Tongue (tissue), 2 donors: ENCODE data around the gene AP1M1. TPM values are rescaled to one million over a fixed set of nuclear protein-coding genes. Genes with fewer than 3 reads are reported as not detected.
"Not testable (repeated sequence)": the region's sequence is repeated elsewhere in the genome, so short reads cannot be mapped to it uniquely, and the experiment has no call there.

Source experiments
- DNase-seq: peaks from one replicate; pipeline ENCODE4 v3.0.0-alpha.2; 2015
- total RNA-seq: library from RNA; depleted of rRNA; stranded (reverse); fragments of >200 nt; gene quantifications from one replicate; pipeline ENCODE4 v1.2.3, GENCODE V29; 2014

The AP1M1 gene
- total RNA-seq, result 36.8 TPM

DNA sequence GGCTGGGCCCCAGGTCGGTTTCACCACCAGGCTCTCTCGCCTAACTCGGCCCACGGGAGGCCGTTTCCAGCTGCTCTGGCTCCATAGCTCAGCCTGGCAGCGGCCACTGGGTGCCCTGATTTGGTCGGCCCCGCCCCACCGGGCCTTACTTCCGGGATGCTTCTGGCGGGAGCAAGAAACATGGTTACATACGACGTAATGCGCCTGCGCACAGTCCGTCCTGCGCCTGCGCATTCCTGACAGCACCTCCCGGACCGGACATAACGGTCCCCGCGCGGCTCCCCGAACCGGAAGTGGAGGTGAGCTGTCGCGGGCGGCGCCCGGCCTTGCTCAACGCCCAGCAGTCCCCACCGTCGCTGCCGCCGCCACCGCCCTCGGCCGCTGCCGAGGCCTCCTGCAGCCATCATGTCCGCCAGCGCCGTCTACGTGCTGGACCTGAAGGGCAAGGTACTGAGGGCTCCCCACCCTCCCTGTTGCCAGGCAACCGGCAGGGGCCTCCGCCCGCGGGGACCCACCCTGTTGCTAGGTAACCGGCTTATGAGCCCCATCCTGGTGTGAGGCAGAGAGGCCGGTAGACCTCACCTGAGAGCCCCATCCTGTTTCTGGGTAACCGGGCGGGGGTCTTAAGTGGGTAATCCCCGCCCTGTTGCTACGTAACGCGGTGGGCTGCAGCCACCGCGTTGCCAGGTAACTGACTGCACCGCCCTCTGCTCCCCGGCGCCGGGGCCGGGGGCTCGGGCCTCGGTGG, at the start of gene AP1M1:
AP1M1 (plus strand) TSS at position 290 of the 748 bp plus-strand sequence; CDS start at position 406, 116 bp downstream.
- peak; percentile 99 for DNase-seq

DNA sequence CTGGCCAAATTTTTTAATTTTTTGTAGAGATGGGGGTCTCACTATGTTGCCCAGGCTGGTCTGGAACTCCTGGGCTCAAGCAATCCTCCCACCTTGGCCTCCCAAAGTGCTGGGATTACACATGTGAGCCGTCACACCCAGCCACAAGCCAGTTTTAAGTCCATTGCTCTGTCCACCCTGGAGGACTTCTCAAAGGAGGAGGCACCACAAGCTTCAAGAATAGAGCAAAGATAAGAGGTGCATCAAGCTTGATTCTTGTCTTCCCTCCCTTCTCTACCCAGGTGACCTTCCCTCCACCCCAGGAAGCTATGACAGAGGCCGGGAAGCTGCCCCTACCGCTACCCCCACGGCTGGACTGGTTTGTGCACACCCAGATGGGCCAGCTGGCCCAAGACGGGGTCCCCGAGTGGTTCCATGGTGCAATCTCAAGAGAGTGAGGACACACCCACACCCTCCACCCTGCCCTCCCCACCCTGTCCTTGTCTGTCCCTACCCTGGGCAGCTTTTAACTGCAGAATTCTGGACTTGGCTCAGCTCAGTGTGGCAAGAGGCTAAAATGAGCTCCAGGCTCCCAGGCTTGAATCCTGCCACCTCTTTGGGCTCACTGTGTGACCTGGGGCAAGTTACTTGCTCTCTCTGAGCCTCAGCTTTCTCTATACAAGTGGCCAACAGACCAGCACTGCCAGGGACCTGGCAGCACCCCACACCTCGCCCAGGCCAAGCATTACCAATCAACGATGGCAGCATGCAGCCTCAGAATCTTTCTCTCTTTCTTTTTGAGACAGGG, 49.1 kb upstream of the AP1M1 start:
- no peak for DNase-seq

DNA sequence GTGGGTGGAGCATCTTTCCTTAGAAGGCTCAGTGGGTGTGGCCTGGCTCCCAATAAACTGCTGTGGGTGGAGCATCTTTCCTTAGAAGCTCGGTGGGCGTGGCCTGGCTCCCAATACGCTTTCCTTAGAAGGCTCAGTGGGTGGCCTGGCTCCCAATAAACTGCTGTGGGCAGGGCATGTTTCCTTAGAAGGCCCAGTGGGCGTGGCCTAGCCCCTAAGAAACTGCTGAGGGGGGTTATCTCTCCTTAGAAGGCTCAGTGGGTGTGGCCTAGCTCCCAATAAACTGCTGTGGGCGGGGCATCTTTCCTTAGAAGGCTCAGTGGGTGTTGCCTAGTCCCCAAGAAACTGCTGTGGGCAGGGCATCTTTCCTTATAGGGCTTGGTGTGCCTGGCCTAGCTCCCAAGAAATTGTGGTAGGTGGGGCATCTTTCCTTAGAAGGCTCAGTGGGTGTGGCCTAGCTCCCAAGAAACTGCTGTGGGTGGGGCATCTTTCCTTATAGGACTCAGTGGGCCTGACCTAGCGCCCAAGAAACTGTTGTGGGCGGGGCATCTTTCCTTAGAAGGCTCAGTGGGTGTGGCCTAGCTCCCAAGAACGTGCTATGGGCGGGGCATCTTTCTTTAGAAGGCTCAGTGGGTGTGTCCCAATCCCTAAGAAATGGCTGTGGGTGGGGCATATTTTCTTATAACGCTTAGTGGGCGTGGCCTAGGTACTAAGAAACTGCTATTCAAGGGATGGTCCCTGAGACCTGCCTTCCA, 44.0 kb upstream of the AP1M1 start:
- no peak for DNase-seq

DNA sequence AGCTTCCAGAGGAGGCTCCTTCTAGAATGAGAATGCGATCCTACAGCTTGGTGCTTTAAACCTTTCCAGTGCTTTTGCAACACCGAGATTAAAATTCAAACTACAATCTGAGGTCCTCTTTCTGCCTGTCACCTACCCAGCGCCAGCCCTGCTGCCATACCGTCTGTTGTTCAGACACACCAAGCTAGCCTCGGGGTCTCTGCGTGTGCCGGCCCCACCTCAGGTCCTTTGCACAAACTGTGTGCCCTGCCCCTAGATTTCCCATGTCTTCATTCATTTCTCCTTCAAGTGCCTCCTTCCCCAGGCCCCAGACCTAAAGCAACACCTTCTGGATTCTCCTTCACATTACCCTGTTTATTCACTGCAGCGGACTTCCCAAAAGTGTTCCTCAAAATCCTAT, 43.2 kb upstream of the AP1M1 start:
- DNase-seq, result no peak

DNA sequence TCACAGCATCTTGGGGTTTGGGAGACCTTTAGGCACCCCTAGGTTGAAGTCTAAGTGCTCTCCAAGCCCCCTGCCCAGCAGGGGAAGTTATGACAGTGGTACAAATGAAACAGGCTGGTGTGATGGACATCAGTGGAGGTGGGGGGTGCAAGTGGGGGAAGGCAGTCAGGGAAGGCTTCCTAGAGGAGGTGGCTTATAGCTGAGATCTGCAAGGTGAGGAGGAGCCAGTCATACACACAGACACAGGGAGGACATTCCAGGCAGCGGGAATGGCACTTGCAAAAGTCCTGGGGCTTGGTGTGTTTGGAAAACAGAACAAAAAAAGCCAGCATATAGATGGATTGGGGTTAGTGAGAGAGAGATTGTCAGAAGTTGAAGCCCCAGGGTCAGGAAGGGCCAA, 42.6 kb upstream of the AP1M1 start:
- no peak for DNase-seq

DNA sequence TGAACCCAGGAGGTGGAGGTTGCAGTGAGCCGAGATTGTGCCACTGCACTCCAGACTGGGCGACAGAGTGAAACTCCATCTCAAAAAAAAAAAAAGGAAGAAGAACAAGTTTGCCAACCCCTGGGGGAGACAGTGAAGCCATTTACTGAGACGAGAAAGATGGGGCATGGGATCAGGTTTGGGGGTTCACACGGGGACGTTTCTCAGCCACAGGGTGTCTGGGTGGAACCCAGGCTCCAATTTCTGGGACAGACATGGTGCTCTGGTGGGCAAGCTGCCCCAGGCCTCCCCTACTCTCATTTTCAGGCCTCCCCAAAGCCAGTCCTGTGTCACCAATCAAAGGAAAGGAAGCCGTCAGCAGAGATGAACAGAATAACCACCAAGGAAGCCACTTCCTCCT, 40.8 kb upstream of the AP1M1 start:
- DNase-seq, result no peak

DNA sequence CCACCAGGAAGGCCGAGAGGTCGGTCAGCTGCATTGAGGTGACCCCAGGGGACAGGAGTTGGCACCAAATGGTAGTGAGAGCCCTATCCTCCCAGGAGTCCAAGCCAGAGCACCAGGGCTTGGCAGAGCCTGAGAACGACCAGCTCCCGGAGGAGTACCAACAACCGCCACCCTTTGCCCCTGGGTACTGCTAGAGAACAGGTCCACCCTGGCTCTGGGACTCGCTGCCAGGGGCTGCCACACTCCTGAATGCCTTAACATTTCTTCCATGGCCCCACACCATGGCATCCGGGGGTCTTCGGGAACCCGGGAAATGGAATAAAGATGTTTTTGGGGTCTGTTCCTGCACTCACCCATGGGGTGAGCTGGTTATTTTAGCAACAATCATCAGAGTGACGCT, 40.1 kb upstream of the AP1M1 start:
- DNase-seq, result no peak

DNA sequence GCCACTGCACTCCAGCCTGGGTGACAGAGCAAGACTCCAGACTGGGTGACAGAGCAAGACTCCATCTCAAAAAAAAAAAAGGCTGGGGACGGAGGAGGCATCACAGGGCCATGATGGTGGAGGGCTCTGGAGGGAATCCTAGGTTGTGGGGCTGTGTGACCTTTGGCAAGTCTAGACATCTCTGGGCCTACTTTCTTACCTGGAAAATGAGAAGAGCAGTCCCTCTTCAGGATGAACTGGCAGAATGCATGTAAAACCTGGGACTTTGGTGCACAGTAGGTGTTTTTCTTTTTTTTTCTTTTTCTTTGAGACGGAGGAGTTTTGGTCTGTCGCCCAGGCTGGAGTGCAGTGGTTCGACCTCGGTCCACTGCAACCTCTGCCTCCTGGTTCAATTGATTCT, 38.1 kb upstream of the AP1M1 start:
- no peak for DNase-seq

DNA sequence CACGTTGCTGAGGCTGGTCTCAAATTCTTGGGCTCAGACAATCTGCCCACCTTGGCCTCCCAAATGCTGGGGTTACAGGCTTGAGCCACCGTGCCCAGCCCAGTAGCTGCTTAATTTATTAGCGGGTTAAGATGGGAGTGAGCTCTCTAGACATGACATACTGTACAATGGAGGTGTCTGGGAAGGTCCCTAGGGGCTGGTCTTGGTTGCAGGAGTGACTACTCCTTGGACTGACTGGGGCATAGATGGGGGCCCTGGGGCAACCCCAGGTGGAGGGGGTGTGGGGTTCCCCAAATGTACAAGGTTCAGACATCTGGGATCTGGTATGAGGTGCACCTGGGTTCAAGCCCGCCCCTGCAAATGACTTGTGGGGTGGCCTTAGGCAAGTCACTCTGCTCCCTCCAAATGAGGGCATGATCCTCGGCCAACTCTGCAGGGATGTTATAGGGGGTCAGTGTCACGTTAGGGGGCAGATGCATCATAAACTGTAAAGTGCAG, 37.2 kb upstream of the AP1M1 start:
- no peak for DNase-seq

DNA sequence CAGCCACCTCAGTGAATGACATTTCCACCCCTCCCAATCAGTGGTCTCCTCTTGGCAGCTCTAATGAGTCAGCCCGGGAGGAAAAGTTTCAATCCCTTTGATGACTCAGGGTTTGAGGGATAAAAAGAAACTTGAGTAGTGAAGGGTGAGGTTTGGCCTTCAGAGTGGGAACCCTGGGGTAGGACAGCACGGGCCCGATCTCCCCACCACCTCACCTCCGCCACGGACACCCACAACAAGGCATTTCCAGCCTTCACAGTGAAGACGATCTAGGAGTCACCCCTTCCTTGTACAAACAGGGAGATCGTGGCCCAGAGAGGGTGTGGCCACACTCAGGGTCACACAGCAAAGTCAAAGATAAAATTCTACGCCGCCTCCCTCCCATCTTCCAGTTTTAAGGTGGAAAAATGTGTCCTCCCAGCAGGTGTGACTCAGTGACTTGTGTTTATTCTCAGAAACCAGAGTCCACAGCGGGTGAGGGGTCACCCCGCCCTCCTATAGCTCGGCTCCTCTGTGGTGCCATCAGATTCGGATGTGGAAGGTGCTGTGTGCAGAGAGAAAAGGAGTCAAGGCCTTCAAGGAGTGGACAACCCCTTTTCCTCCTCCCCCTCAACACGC, 36.7 kb upstream of the AP1M1 start:
- DNase-seq, result no peak

DNA sequence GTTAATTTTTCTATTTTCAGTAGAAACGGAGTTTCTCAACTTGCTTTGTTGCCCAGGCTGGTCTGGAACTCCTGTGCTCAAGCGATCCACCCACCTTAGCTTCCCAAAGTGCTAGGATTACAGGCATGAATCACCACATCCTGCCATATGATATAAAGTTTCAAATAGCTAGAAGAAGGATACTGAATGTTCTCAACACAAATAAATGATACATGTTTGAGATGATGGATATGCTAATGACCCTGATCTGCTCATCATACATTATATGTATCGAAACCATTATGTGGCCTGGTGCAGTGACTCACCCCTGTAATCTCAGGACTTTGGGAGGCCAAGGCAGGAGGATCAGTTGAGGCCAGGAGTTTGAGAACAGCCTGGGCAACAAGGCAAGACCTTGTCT, 35.9 kb upstream of the AP1M1 start:
- no peak for DNase-seq

DNA sequence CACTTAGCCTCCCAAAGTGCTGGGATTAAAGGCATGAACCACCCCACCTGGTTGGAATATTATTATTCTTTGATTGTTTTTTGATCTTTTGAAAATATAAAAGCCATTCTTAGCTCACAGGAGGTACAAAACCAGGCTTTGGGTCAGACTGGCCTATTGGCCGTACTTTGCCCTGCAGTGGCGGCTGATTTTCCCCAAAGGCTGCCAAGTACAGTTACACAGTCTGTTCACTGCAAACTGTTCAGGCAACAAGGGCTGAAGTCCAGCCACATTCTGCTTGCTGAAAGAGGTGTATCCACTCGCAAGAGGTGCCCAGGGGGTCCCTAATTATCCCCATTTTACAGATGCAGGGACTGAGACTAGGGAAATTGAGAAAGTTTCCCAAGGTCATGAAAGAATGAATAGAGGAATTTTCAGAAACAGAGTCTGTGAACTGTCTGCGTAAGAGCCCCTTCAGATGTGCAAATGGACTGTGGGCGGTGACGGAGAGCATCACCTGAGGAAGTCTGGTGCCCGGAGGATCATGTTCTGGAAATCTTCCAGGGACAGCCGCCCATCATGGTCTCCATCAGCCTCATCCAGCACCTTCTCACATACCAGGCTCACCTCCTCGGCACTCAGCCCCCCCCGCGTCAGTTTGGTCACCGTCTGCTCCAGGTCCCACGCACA, 33.4 kb upstream of the AP1M1 start:
- DNase-seq, result no peak

DNA sequence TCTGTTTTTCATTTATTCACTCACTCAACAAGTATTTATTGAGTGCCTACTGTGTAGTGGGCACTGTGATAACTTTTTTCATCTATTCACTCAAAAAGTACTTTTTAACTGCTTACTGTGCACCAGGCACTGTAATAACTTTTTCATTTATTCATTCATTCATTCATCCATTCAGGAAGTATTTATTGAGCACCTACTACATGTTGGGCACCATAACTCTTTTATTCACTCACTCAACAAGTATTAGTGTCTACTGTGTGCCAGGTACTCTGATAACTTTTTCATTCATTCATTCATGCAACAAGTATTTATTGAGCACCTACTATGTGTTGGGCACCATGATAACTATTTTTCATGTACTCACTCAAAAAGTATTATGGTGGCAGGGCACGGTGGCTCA, 31.3 kb upstream of the AP1M1 start:
- DNase-seq, result no peak

DNA sequence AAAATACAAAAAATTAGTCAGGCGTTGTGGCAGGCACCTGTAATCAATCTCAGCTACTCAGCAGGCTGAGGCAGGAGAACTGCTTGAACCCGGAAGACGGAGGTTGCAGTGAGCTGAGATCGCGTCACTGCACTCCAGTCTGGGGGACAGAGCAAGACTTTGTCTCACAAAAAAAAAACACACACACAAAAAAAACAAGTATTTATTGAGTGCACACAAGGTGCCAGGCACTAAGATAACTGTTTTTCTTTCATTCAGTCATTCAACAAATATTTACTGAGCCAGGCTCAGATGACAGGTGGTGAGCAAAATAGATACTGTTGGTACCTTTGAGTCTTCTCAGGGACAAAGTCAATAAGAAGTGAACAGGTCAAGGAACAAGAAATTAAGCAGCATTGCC, 30.7 kb upstream of the AP1M1 start:
- no peak for DNase-seq

DNA sequence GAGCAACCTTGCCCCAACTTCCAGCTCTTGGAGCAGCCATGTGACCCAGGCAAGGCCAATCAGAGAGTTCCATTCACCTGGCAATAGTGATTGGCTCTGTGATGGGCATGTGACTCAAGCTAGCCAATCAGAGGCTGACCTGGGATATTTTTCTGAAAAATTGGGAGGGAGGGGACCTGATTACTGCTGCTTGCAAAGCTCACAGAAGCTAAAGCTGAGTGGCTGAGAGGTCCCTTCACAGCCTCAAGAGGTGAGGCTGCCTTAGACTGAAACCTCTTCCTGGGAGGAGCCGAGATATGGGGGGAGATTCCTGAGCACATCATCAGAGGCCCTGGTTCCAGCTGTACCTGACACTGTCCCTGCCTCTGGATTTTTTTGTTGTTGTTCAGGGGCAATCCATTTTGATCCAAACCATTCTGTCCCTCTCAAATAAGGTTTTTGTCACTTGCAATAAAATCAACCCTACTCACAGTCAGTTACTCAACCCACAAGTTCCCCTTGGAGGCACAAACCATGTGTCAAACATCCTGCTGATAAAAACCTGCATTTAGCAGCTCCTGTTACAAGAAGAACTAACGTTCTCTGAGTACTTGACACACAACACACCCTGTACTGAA, 29.1 kb upstream of the AP1M1 start:
- DNase-seq, result no peak

DNA sequence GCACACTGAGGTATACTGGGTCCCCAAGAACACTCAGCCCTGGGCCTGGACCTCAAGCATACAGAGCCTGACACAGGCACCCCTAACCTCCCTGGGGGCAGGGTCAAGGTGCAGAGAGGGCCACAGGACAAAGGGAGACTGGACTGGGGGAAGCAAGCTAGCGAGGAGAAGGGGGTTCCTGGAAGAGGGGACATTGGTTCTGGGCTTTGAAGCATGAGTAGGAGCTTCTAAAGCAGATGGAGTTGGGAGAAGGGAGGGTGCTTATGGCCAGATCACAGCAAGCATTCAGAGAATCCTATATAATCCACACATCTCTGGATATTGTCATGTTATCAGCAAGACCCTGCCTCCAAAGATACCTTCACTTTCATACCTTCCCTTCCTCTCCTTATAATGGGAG, 27.6 kb upstream of the AP1M1 start:
- no peak for DNase-seq

DNA sequence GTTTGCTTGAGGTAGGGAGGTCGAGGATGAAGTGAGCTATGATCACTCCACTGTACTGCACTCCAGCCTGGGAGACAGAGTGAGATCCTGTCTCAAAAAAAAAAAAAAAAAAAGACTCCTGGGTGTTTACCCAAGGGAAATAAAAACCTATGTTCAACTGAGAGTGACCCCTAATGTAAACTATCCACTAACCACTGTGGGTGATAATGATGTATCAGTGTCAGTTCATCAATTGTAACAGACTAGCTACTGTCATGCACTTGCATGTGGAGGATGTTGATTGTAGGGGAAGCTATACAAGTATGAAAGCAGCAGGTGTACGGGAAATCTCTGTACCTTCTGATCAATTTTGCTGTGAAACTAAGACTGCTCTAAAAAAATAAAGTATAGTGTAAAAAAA, 21.8 kb upstream of the AP1M1 start:
- DNase-seq, result no peak

DNA sequence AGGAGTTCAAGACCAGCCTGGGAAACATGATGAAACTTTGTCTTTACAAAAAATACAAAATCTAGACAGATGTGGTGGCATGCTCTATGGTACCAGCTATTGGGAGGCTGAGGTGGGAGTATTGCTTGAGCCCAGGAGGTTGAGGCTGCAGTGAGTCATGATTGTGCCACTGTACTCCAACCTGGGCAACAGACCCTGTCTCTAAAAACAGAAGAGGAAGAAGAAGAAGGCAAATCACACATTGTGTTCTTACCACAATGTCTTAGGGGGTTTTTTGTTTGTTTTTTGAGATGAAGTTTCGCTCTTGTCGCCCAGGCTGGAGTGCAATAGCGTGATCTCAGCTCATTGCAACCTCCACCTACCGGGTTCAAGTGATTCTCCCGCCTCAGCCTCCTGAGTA, 18.8 kb upstream of the AP1M1 start:
- not testable (repeated sequence) for DNase-seq

DNA sequence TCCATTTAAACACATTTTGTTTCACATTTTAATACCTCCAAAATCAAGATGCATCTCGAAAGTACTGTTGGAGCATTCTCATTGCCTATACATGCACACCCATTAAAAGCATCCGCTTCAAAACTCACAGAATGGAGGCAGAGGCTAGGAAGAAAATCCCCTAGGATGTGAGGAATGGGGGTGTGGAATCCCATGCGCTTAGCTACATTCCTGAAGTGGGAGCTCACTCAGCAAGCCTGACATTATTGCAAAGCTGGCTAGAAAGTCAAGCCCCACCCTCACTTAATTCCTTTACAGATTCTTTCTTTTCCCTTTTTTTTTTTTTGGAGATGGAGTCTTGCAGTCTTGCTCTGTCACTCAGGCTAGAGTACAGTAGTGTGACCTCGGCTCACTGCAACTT, 17.1 kb upstream of the AP1M1 start:
- DNase-seq, result peak; percentile 20

DNA sequence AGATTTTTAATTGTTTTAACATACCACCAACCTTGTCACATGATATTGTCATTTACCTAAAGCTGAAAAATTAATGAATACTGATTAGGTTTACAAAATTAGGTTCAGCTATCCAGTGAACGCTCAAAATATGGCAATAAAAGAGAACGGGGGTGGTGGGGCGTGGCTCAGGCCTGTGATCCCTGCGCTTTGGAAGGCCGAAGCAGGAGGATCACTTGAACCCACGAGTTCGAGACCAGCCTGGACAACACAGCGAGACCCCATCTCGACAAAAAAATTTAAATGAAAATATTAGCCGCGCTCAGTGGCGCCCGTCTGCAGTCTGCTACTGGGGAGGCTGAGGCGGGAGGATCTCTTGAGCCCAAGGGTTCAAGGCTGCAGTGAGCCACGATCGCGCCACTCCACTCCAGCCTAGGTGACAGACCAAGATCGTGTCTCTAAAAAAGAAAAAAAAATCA, 13.0 kb upstream of the AP1M1 start:
- DNase-seq, result no peak

DNA sequence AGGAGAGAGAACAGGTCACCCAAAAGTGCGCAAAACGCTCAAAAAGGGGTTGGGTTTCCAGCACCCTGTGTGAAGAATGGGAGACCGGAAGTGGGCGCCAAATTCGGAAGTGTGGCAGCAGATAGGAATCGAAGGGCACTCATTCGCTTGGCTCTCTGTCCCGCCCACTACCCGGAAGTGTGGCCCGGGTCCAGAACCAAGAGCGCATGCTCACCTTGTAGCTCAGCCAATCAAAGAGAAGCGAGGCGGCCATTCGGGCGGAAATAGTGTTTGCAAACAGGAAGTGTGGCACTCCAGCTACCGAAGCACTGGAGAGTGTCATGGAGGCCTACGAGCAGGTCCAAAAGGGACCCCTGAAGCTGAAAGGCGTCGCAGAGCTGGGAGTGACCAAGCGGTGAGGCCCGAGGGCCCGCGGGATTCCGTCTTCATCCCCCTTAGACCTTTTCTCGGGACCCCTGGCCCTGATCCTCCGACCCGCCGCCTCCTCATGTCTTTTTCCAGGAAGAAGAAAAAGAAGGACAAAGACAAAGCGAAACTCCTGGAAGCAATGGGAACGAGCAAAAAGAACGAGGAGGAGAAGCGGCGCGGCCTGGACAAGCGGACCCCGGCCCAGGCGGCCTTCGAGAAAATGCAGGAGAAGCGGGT, 12.5 kb upstream of the AP1M1 start, which contains the start of gene FAM32A:
FAM32A (plus strand) TSS at position 288 of the 645 bp plus-strand sequence; CDS start at position 321, 33 bp downstream.
- DNase-seq, result peak; percentile 100
